ENCODE data around the gene SH3TC2. TPM values are rescaled to one million over a fixed set of nuclear protein-coding genes. Genes with fewer than 3 reads are reported as not detected.

The SH3TC2 gene
- total RNA-seq, 1 donor from 2014 or later = 4.4 TPM

GRCh38 chr5:149027636-149028035 lies 35.2 kb downstream of the SH3TC2 start:
- no peak for DNase-seq

DNA sequence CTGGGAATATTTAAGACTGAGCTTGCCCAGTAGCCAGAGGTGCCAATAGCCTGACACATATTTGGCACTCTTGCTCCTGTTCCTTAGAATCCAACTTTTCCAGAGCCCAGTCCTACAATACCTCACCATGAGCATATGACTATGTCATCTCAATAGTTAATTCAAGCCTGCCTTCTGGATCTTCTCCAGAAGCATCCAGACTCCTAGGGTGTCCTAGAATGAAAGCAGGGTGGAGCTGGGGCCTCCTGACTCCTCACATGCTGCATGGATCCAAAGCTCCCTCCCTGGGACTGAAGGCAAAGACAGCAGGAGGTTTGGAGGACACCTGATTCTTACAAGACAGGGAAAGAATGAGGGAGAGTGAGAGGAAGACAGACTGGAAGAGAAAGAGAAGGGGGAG lies 37.9 kb downstream of the SH3TC2 start:
- no peak for DNase-seq

DNA sequence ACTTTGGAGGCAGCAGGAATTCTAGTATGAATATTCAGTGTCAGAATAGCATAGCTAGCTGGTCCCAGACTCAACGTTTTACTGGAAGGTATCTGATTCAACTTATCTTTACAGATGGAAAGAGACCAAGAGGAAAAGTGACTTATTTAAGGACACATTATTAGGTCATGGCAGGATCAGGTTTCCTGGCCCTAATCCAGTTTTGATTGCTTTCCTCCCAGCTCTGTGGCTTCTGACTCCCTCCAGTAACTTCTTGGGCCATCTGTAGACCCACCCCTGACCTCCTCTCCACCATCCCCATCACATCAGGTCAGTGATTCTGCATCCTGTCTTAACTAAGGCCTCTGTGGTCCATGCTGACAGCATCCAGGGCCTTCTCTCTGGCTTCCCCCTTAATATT lies 38.4 kb downstream of the SH3TC2 start:
- DNase-seq = no peak

DNA sequence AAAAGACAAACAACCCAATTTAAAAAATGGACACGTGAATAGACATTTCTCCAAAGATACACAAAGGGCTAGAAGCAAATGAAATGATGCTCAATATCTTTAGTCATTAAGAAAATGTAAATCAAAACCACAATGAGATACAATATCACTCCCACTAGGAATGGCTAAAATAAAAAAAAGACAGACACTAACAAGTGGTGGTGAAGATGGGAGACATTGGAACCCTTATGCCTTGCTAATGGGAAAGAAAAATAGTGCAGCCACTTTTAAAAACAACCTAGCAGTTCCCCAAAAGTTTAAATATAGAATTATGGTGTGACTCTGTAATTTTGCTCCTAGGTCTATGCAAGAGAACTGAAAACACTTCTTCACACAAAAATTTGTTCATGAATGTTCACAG lies 40.7 kb downstream of the SH3TC2 start:
- no peak for DNase-seq

GRCh38 chr5:149019679-149020078 lies 43.2 kb downstream of the SH3TC2 start:
- no peak for DNase-seq

GRCh38 chr5:149018909-149019443 lies 43.9 kb downstream of the SH3TC2 start:
- DNase-seq = peak; percentile 89

GRCh38 chr5:149017636-149018035 lies 45.2 kb downstream of the SH3TC2 start:
- DNase-seq = no peak

- no peak for DNase-seq
Measured at GRCh38 chr5:149015561-149015960, 47.3 kb downstream of the SH3TC2 start.

DNA sequence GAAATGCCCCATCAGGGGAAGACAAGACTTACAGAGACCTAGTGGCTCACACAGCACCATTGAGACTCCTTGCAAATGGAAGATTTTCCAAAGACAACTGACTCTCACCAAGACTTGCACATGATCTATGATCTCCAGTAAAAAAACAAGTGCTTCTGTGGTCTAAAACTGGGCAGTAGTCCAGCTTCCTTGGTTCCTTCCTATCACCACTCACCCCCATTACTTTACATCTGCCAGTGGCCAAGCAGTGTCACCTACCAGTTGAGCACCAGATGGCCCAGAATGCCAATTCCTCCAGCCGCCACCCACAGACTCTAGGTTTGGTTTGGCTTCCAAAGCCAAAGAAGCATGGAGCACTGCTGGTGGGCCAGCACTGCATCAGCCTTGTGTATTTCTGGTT lies 47.7 kb downstream of the SH3TC2 start:
- no peak for DNase-seq

- peak; percentile 28 for DNase-seq
Measured at GRCh38 chr5:149014571-149015031, 48.3 kb downstream of the SH3TC2 start.

DNA sequence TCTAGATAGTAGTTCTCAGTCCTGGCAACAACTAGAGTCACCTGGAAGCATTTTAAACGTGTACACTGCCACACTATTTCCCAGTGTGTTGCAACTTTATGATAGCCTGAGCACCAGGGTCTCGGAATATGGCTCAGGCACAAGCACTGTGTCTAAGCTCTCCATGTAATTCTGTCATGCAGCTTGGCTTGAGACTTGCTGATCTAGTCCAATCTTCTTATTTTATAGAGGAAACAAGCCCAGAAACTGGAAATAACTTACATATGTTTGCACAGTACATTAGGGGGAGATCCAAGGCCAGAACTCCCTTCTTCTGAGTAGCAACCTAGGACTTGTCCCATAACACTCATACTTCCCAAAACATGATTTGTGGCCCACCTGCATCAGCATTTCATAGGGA lies 49.1 kb downstream of the SH3TC2 start:
- peak; percentile 60 for DNase-seq

DNA sequence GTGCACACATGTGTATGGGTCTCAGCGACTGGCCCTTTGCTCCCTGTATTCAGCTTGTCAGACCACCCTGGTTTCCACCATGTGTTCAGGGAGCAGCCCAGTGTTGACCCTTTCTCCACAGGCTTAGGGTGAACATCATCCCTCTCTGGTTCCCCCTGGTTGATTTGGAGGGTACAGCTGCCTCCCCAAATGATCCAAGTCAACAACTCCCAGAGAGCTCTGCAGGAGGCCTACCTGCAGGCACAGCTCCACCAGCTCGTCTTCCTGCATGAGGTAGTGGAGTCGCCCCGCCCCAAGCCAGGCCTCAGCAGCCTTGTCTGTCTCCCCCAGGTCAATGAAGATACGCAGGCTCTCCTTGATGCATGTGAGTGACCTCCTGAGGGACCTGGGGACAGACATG lies 50.5 kb downstream of the SH3TC2 start:
- no peak for DNase-seq

DNA sequence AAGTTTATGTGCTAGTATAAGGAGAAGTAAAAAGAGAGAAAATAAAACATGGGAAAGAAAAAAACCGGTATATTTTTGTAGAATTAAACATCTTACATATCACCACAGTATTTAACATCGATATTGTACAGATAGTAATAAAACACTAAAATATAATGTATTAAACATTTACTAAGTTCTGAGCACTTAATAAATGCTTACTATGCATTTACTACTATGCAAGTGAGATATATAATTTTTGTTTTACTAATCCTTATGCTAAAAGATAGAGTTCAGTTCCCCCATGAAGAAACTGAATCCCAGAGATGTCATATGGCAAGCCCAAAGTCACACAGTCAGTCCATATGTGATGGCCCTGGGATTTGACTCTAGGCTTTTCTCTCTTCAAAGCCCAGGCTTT lies 51.1 kb downstream of the SH3TC2 start:
- no peak for DNase-seq

GRCh38 chr5:149011084-149011483 lies 51.8 kb downstream of the SH3TC2 start:
- DNase-seq = no peak

DNA sequence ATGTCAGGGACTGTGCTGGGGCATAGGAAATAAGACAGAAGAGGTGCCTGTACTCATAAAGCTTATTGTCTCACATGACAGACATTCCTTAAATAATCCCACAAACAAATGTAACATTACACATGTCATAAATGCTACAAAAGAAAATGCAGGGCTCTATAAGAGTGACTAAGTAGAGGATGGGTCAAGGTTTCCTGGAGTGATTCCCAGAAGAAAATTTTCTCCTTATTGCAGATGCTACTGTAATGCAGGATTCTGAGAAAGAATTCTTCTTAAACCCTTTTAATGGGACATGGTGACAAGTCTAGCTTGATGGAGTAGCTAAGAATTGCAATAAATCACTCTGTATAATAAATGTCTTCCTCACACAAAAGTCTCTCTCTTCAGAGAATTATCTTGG lies 55.7 kb downstream of the SH3TC2 start:
- peak; percentile 36 for DNase-seq

DNA sequence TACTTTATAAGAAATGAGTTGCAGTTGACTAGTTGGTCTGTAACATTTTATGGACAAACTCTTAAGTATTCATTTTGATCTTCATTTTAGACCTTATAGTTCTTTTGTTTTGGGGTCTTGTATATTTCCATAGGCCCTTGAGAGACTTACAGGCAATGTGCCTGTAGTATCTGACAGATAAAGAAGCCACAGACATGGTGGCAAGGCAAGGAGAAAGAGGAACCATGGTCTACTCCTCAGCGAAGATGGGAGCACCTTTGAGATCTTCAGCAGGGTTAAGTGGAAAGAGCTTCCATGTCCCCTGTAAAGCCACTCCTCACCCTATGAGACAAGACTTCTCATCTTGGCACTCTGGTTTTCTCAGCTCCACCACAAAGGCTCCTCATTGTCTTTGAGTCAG lies 56.4 kb downstream of the SH3TC2 start:
- no peak for DNase-seq

- DNase-seq = peak; percentile 50
Measured at GRCh38 chr5:149005077-149005892, 57.6 kb downstream of the SH3TC2 start.

- no peak for DNase-seq
Measured at GRCh38 chr5:149004559-149004958, 58.3 kb downstream of the SH3TC2 start.

DNA sequence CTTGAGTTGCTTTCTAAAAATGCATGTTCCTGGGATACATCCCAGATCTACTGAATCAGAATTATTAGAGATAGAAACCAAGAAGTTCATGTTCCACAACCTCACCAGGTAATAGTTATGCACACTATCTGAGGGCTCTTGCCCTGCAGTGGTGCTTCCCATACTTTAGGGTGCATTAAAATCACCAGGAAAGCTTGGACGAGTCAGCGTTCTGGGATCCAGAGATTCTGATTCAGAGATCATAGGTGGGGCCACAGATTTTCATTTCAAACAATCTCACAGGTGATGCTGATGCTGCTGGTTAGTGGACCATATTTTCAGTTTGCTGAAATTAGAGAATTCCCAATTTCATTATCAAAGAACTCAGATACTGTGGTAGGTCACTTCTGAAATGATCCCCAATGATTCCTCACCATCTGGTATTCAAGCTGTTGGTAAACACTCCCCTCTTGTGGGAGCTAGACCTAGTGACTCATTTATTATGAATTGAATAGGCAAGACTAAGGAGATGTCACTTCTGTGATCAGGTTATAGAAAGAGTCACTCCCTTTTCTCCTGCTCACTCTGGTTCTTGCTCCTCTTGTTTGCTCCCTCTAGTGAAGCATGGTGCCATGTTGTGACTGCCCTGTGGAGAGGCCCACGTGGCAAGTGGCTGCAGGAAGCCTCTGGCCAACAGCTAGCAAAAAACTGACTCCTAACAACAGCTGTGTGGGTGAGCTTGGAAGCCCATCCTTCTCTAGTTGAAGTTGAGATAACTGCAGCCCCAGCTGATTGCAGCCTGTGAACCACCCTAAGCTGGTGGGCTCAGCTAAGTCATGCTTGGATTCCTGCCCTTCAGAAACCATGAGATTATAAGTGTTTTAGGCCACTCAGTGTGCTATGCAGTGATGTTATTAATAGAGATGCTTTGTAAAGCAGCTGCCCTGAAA lies 59.8 kb downstream of the SH3TC2 start:
- no peak for DNase-seq

GRCh38 chr5:149002053-149002452 lies 60.8 kb downstream of the SH3TC2 start:
- DNase-seq = peak; percentile 18

- no peak for DNase-seq
Measured at GRCh38 chr5:149001162-149001561, 61.7 kb downstream of the SH3TC2 start.

- no peak for DNase-seq
Measured at GRCh38 chr5:148999741-149000140, 63.1 kb downstream of the SH3TC2 start.

All from skin of body (tissue), 2 donors.